SK-N-SH (cell line): ENCODE results near the gene DVL1. TPM values are rescaled to one million over a fixed set of nuclear protein-coding genes. Genes with fewer than 3 reads are reported as not detected.

Source experiments
- CTCF ChIA-PET: fragments of 300-600, 350-600 bp; formaldehyde crosslinking; extraction: SDS; loops from one replicate; lab custom pipeline; 2021; lab: Yijun Ruan, JAX
- POLR2A ChIA-PET: fragments of 350-600 bp; sonication (Branson Sonifier 250); formaldehyde crosslinking; extraction: SDS; loops from one replicate; lab custom pipeline; 2020; ENCODE audit warnings: antibody characterized with exemption, inconsistent platforms; lab: Yijun Ruan, JAX
- DNase-seq: peaks from one replicate; pipeline ENCODE4 v3.0.0; 2012
- H2AFZ ChIP-seq: fragments of 200-600 bp; sonication (generic); 2 replicates; pipeline ENCODE4 v1.8.1; 2016; ENCODE audit warnings: antibody characterized with exemption, mild to moderate bottlenecking, low read depth
- H3F3A ChIP-seq: fragments of 200-600 bp; sonication (generic); replicated peaks from 2 replicates; pipeline ENCODE3; 2016; ENCODE audit warnings: antibody characterized with exemption, mild to moderate bottlenecking; ENCODE audit not compliant: insufficient read depth
- H3K27ac ChIP-seq, 2 experiments: fragments of 200-500 bp in 1 of 2; fragments of 200-600 bp in 1 of 2; sonication (Bioruptor generic) in 1 of 2; sonication (generic), shearing (Covaris generic) in 1 of 2; 2 replicates each; pipeline versions ENCODE4 v1.5.1 to v1.6.1; 2014 to 2016; ENCODE audit warnings: low read depth in 2 of 2, inconsistent platforms in 1 of 2, low read length in 1 of 2, mild to moderate bottlenecking in 1 of 2, mixed read lengths in 1 of 2
- H3K27me3 ChIP-seq: fragments of 200-600 bp; sonication (generic), shearing (Covaris generic); 2 replicates; pipeline ENCODE4 v1.6.1; 2016; ENCODE audit warnings: mixed run types; ENCODE audit not compliant: insufficient read depth
- H3K36me3 ChIP-seq, 2 experiments: fragments of 200-500 bp in 1 of 2; fragments of 200-600 bp in 1 of 2; sonication (Bioruptor generic) in 1 of 2; sonication (generic) in 1 of 2; replicated peaks in 1 of 2; 2 replicates each; pipeline versions ENCODE3 to v1.5.1; 2014 to 2016; ENCODE audit warnings: low read length in 1 of 2, mild to moderate bottlenecking in 1 of 2; ENCODE audit not compliant: insufficient read depth in 2 of 2, control insufficient read depth in 1 of 2
- H3K4me1 ChIP-seq, 2 experiments: fragments of 200-500 bp in 1 of 2; fragments of 200-600 bp in 1 of 2; sonication (Bioruptor generic) in 1 of 2; sonication (generic), shearing (Covaris generic) in 1 of 2; 2 replicates each; pipeline versions ENCODE4 v1.5.1 to v1.6.1; 2014 to 2016; ENCODE audit warnings: low read depth in 1 of 2, low read length in 1 of 2, mixed run types in 1 of 2; ENCODE audit not compliant: insufficient read depth in 2 of 2, control insufficient read depth in 1 of 2
- H3K4me2 ChIP-seq: fragments of 200-600 bp; sonication (generic), shearing (Covaris generic); 2 replicates; pipeline ENCODE4 v1.6.1; 2017; ENCODE audit warnings: mixed run types
- H3K4me3 ChIP-seq, 2 experiments: fragments of 200-500 bp in 1 of 2; fragments of 200-600 bp in 1 of 2; sonication (Bioruptor generic) in 1 of 2; sonication (generic), shearing (Covaris generic) in 1 of 2; 2 replicates each; pipeline versions ENCODE4 v1.5.1 to v1.8.1; 2014 to 2016; ENCODE audit warnings: low read depth in 2 of 2, inconsistent platforms in 1 of 2, low read length in 1 of 2, mild to moderate bottlenecking in 1 of 2, mixed read lengths in 1 of 2, moderate library complexity in 1 of 2
- H3K79me2 ChIP-seq: fragments of 200-600 bp; sonication (generic); 2 replicates; pipeline ENCODE4 v1.8.1; 2017; ENCODE audit warnings: mild to moderate bottlenecking; ENCODE audit not compliant: insufficient read depth
- H3K9ac ChIP-seq: fragments of 200-600 bp; sonication (generic); 2 replicates; pipeline ENCODE4 v1.6.1; 2017; ENCODE audit warnings: mixed run types
- H3K9me2 ChIP-seq: fragments of 200-600 bp; sonication (generic); 2 replicates; pipeline ENCODE4 v1.6.1; 2017; ENCODE audit warnings: mixed run types
- H3K9me3 ChIP-seq: fragments of 200-600 bp; sonication (generic); 2 replicates; pipeline ENCODE4 v1.6.1; 2017; ENCODE audit warnings: mixed run types, mild to moderate bottlenecking, moderate library complexity
- H4K20me1 ChIP-seq: fragments of 200-600 bp; sonication (generic); 2 replicates; pipeline ENCODE4 v1.6.1; 2017; ENCODE audit warnings: mild to moderate bottlenecking, mixed run types; ENCODE audit not compliant: insufficient read depth
- EZH2phosphoT487 ChIP-seq: fragments of 200-600 bp; sonication (generic); IDR thresholded peaks from 2 replicates; pipeline ENCODE4 v1.6.1; 2017; ENCODE audit warnings: low read depth, mixed run types, mild to moderate bottlenecking, antibody characterized with exemption, moderate library complexity, borderline replicate concordance
- FOXM1 ChIP-seq: IDR thresholded peaks from 2 replicates; pipeline ENCODE4 v1.4.0; 2012; ENCODE audit warnings: low read depth, mild to moderate bottlenecking
- MEF2A ChIP-seq: IDR thresholded peaks from 2 replicates; pipeline ENCODE4 v1.4.0; 2012; ENCODE audit warnings: low read depth, borderline replicate concordance
- RAD21 ChIP-seq: IDR thresholded peaks from 2 replicates; pipeline ENCODE4 v1.6.1; 2012; ENCODE audit warnings: mild to moderate bottlenecking, low read length
- RFX5 ChIP-seq: IDR thresholded peaks from 2 replicates; pipeline ENCODE4 v1.6.1; 2012; ENCODE audit warnings: mild to moderate bottlenecking, improper control_type of control experiment, low read length
- SIN3A ChIP-seq: IDR thresholded peaks from 2 replicates; pipeline ENCODE4 v1.6.1; 2012; ENCODE audit warnings: low read depth, mild to moderate bottlenecking, low read length, moderate library complexity, borderline replicate concordance
- SMC3 ChIP-seq: IDR thresholded peaks from 2 replicates; pipeline ENCODE4 v1.6.1; 2012; ENCODE audit warnings: low read depth, low read length, improper control_type of control experiment
- TCF12 ChIP-seq: IDR thresholded peaks from 2 replicates; pipeline ENCODE4 v1.4.0; 2012
- WGBS: methylation state at CpG from one replicate; pipeline ENCODE4 v1.1.6; 2017; ENCODE audit warnings: low lambda C conversion rate; 5-methylcytosine and 5-hydroxymethylcytosine counted together
- polyA plus RNA-seq, 3 experiments: library from polyadenylated mRNA; depleted of rRNA; stranded (reverse); fragments of >200 nt; gene quantifications; 2 replicates each; pipeline ENCODE4 v1.2.3, GENCODE V29; 2012
- TF ChIP-seq, protein P1 (sequence below): fragments of 150-350 bp; IDR thresholded peaks from 2 replicates; pipeline ENCODE4 v1.6.1; 2016; ENCODE audit warnings: mild to moderate bottlenecking, low read depth, low read length
- TF ChIP-seq, protein P2 (sequence below): IDR thresholded peaks from 2 replicates; pipeline ENCODE4; 2012
- TF ChIP-seq, protein P3 (sequence below): IDR thresholded peaks from 2 replicates; pipeline ENCODE4 v1.4.0; 2012; ENCODE audit warnings: low read depth, borderline replicate concordance
- TF ChIP-seq, protein P4 (sequence below): IDR thresholded peaks from 2 replicates; pipeline ENCODE4 v1.4.0; 2012; ENCODE audit warnings: low read depth, borderline replicate concordance
- TF ChIP-seq, protein P5 (sequence below): IDR thresholded peaks from 2 replicates; pipeline ENCODE4 v1.4.0; 2012; ENCODE audit warnings: low read depth

The DVL1 gene
- polyA plus RNA-seq, 1 of the 3 experiments (the other 2 are of a cell fraction), result 32.0 TPM

DNA sequence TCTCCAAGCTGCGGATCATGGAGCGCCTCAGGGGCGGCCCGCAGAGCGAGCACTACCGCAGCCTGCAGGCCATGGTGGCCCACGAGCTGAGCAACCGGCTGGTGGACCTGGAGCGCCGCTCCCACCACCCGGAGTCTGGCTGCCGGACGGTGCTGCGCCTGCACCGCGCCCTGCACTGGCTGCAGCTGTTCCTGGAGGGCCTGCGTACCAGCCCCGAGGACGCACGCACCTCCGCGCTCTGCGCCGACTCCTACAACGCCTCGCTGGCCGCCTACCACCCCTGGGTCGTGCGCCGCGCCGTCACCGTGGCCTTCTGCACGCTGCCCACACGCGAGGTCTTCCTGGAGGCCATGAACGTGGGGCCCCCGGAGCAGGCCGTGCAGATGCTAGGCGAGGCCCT is 21.9 kb downstream of the DVL1 start:
- no peaks in the 10 kb centered on the region for H3K27me3 ChIP-seq

More for the DNA sequence above, 21.9 kb downstream of the DVL1 start:
- Histone ChIP-seq H3K9ac (no peak overlapping the region), H3K27ac (no peak overlapping the region), H2AFZ (no peak overlapping the region), H3K4me2 (no peak overlapping the region), H3K4me1 (peaks cover 0 to 37% of the 10 kb centered on the region in 2 experiments; a peak in 1 of 4 replicates), H3K9me2 (no peaks in the 10 kb centered on the region), H3F3A (peaks cover 5% of the 10 kb centered on the region), H3K36me3 (peaks cover 0 to 14% of the 10 kb centered on the region in 2 experiments), H3K79me2 (peaks cover 38% of the 10 kb centered on the region), H3K4me3 (no peak overlapping the region), H3K9me3 (no peaks in the 10 kb centered on the region), H4K20me1 (peaks cover 9% of the 10 kb centered on the region; the same call in 1 of the 2 replicates)
- 91% methylated on average over 17 of the region's 40 CpGs for WGBS
- no peak for DNase-seq
- ChIA-PET POLR2A (no interaction called here), CTCF (interaction anchor here (1.2 to 1.5 kb wide), 2 partner anchors 21 to 36 kb away, joined by 3 to 5 read pairs; partner anchors contain the start of gene DVL1)
- no peak for TF ChIP-seq TCF12
- TF ChIP-seq EZH2phosphoT487, result no peak
- TF ChIP-seq, protein P1, sequence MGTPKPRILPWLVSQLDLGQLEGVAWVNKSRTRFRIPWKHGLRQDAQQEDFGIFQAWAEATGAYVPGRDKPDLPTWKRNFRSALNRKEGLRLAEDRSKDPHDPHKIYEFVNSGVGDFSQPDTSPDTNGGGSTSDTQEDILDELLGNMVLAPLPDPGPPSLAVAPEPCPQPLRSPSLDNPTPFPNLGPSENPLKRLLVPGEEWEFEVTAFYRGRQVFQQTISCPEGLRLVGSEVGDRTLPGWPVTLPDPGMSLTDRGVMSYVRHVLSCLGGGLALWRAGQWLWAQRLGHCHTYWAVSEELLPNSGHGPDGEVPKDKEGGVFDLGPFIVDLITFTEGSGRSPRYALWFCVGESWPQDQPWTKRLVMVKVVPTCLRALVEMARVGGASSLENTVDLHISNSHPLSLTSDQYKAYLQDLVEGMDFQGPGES, result no peak
- no peak for TF ChIP-seq MEF2A
- TF ChIP-seq, protein P2, sequence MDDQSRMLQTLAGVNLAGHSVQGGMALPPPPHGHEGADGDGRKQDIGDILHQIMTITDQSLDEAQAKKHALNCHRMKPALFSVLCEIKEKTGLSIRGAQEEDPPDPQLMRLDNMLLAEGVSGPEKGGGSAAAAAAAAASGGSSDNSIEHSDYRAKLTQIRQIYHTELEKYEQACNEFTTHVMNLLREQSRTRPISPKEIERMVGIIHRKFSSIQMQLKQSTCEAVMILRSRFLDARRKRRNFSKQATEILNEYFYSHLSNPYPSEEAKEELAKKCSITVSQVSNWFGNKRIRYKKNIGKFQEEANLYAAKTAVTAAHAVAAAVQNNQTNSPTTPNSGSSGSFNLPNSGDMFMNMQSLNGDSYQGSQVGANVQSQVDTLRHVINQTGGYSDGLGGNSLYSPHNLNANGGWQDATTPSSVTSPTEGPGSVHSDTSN, result no peak
- TF ChIP-seq SMC3, result no peak
- TF ChIP-seq RFX5, result no peak
- TF ChIP-seq SIN3A, result no peak
- TF ChIP-seq, protein P3, sequence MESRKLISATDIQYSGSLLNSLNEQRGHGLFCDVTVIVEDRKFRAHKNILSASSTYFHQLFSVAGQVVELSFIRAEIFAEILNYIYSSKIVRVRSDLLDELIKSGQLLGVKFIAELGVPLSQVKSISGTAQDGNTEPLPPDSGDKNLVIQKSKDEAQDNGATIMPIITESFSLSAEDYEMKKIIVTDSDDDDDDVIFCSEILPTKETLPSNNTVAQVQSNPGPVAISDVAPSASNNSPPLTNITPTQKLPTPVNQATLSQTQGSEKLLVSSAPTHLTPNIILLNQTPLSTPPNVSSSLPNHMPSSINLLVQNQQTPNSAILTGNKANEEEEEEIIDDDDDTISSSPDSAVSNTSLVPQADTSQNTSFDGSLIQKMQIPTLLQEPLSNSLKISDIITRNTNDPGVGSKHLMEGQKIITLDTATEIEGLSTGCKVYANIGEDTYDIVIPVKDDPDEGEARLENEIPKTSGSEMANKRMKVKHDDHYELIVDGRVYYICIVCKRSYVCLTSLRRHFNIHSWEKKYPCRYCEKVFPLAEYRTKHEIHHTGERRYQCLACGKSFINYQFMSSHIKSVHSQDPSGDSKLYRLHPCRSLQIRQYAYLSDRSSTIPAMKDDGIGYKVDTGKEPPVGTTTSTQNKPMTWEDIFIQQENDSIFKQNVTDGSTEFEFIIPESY, result no peak
- TF ChIP-seq FOXM1, result no peak
- TF ChIP-seq, protein P4, sequence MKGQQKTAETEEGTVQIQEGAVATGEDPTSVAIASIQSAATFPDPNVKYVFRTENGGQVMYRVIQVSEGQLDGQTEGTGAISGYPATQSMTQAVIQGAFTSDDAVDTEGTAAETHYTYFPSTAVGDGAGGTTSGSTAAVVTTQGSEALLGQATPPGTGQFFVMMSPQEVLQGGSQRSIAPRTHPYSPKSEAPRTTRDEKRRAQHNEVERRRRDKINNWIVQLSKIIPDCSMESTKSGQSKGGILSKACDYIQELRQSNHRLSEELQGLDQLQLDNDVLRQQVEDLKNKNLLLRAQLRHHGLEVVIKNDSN, result no peak
- TF ChIP-seq, protein P5, sequence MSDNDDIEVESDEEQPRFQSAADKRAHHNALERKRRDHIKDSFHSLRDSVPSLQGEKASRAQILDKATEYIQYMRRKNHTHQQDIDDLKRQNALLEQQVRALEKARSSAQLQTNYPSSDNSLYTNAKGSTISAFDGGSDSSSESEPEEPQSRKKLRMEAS, result no peak
- no peak for TF ChIP-seq RAD21
